Measurements from ENCODE around the gene SUGCT. TPM values are rescaled to one million over a fixed set of nuclear protein-coding genes. Genes with fewer than 3 reads are reported as not detected.
A peak's percentile ranks its signal among the peaks of the same experiment; 100 is the strongest.

The SUGCT gene
- total and polyA plus RNA-seq, 8 donors: 0.73 to 1.9 (median 1.2) TPM

DNA sequence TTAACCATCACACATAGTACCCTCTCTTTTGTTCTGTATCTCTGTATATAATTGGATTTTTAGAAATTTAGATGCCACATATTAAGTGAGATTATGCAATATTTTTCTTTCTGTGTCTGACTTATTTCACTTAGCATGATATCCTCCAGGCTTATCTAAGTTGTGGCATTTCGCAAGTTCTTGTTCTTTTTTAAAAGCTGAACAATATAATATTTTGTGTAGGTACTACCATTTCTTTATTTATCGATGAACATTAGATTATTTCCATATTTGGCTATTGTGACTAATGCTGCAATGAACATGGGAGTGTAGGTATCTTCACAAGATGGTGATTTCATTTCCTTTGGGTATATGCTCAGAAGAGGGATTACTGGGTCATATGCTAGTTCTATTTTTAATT lies 295.0 kb downstream of the SUGCT start:
- DNase-seq (no peak), ATAC-seq (no peak), FAIRE-seq (no peak)
- no peak for TF ChIP-seq CTCF (IDR thresholded peaks at IDR 0.05)
- intact Hi-C loops (cut with DNase I): no loop called here
- 90 to 92% methylated on average over 2 of the region's 2 CpGs for WGBS, 2 donors
- Histone ChIP-seq H3K27ac (no peak overlapping the region), H3K4me1 (no peaks in the 10 kb centered on the region), H3K9me3 (no peaks in the 10 kb centered on the region), H3K27me3 (no peaks in the 10 kb centered on the region), H3K36me3 (no peaks in the 10 kb centered on the region), H3K4me3 (no peak overlapping the region)

DNA sequence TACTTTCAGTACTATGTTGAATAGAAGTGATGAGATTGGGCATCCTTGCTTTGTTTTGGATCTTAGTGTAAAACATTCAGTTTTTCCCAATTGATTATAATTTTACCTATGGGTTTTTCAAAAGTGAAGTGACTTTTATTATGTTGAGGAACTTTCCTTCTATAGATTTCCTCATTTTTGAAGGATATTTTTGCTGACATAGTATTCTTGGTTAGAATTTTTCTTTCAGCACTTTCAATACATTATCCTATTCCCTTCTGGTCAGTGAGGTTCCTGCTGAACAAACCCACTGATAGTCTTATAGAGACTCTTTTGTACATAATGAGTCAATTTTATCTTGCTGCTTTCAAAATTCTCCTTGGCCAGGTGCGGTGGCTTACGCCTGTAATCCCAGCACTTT lies 297.2 kb downstream of the SUGCT start:
- ATAC-seq (no peak), FAIRE-seq (no peak), DNase-seq (no peak)
- 95 to 100% methylated on average over 2 of the region's 2 CpGs for WGBS, 2 donors
- no peak for TF ChIP-seq CTCF (IDR thresholded peaks at IDR 0.05)
- Histone ChIP-seq H3K9me3 (no peaks in the 10 kb centered on the region), H3K36me3 (no peaks in the 10 kb centered on the region), H3K4me3 (no peak overlapping the region), H3K27me3 (no peaks in the 10 kb centered on the region), H3K27ac (no peak overlapping the region), H3K4me1 (no peaks in the 10 kb centered on the region)
- intact Hi-C loops (cut with DNase I): no loop called here

GRCh38 chr7:40436710-40437109 lies 301.9 kb downstream of the SUGCT start:
- no peak for TF ChIP-seq CTCF (IDR thresholded peaks at IDR 0.05)
- FAIRE-seq (no peak), ATAC-seq (peak in 1 of 4 donors; percentile 36), DNase-seq (no peak)
- no peaks in the 10 kb centered on the region for H3K9me3 ChIP-seq
- H3K4me1 ChIP-seq: no peaks in the 10 kb centered on the region
- H3K27me3 ChIP-seq: no peaks in the 10 kb centered on the region
- intact Hi-C loops (cut with DNase I): no loop called here
- H3K27ac ChIP-seq: no peak overlapping the region
- 65 to 78% methylated on average over 1 of the region's 1 CpG for WGBS, 2 donors
- H3K4me3 ChIP-seq: no peak overlapping the region
- H3K36me3 ChIP-seq: no peaks in the 10 kb centered on the region

- FAIRE-seq: no peak
- no peak for DNase-seq
- TF ChIP-seq CTCF (IDR thresholded peaks at IDR 0.05): no peak
- H3K4me1 ChIP-seq: no peaks in the 10 kb centered on the region
- peaks cover 0 to 4% (median 0%) of the 10 kb centered on the region in 4 donors for H3K9me3 ChIP-seq
- H3K4me3 ChIP-seq: no peak overlapping the region
- H3K27me3 ChIP-seq: no peaks in the 10 kb centered on the region
- H3K27ac ChIP-seq: no peak overlapping the region
- H3K36me3 ChIP-seq: no peaks in the 10 kb centered on the region
- peak in 1 of 4 donors; percentile 56 for ATAC-seq
- WGBS, 2 donors: 48 to 62% methylated on average over 1 of the region's 1 CpG
- intact Hi-C loops (cut with DNase I): no loop called here
These were observed 302.7 kb downstream of the SUGCT start for GRCh38 chr7:40437498-40437897.

DNA sequence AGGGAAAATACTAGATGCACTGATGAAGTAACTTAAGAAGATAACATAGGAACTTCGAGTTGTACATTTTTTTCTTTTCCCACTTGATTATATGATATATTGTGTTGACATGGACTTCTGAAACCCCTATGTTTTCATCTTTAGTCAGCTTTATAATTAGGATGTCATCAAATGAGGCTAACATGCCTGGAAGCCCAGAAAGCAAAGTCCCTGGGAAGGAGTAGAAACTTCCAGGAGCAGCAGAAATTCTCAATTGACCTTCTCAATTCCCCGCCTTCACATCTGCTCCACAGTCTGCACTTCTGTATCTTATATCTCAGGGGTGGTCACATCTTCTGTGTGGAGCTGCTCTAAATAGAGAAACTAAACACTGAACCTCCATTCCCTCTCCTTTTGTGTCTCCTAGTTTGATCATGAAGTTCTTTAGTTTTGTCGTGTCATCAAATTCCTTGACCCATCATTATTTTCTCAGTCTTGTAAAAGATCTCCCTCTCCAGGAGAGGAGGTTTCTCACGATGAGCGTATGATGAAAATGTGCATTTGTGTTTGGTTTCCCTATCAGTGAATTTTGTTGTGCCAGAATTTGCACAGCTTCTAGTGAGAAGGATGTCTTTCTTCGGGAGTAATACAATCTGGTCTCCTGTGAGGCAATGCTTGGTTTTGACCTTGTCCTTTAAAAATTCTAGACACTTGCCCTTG lies 303.3 kb downstream of the SUGCT start:
- Histone ChIP-seq H3K27ac (no peak overlapping the region), H3K36me3 (no peaks in the 10 kb centered on the region), H3K4me3 (no peak overlapping the region), H3K27me3 (no peaks in the 10 kb centered on the region), H3K9me3 (peaks cover 0 to 4% (median 0%) of the 10 kb centered on the region in 4 donors), H3K4me1 (no peaks in the 10 kb centered on the region)
- no peak for TF ChIP-seq CTCF (IDR thresholded peaks at IDR 0.05)
- WGBS, 2 donors: 72 to 84% methylated on average over 6 of the region's 6 CpGs
- ATAC-seq (no peak), FAIRE-seq (no peak), DNase-seq (no peak)
- intact Hi-C loops (cut with DNase I): no loop called here
